GM18498 (cell line): ENCODE data around the gene MLLT10.

Experiments used
- ATAC-seq: cut with Tn5 transposase; IDR thresholded peaks from one replicate; pipeline ENCODE4 v1.9.1; 2021; ENCODE audit warnings: mild to moderate bottlenecking, moderate library complexity; ENCODE audit not compliant: unreplicated experiment

Gene MLLT10

GRCh38 chr10:21516242-21517131 is 17.5 kb upstream of the MLLT10 start:
- peak; percentile 74 for ATAC-seq

GRCh38 chr10:21517134-21518031 is 16.6 kb upstream of the MLLT10 start:
- ATAC-seq, result peak; percentile 67

GRCh38 chr10:21518149-21518640 is 15.8 kb upstream of the MLLT10 start:
- ATAC-seq, result no peak

- no peak for ATAC-seq
Observed at GRCh38 chr10:21518641-21519396, 15.2 kb upstream of the MLLT10 start.

- ATAC-seq, result no peak
Observed at GRCh38 chr10:21519397-21519933, 14.6 kb upstream of the MLLT10 start.

GRCh38 chr10:21519941-21520436 is 14.0 kb upstream of the MLLT10 start:
- ATAC-seq, result no peak

- ATAC-seq, result no peak
Observed at GRCh38 chr10:21520509-21520908, 13.5 kb upstream of the MLLT10 start.

GRCh38 chr10:21520949-21521348 is 13.1 kb upstream of the MLLT10 start:
- ATAC-seq, result no peak

GRCh38 chr10:21521751-21522533 is 12.1 kb upstream of the MLLT10 start:
- ATAC-seq, result no peak

- no peak for ATAC-seq
Observed at GRCh38 chr10:21522631-21523406, 11.2 kb upstream of the MLLT10 start.

- no peak for ATAC-seq
Observed at GRCh38 chr10:21523557-21524008, 10.4 kb upstream of the MLLT10 start.

GRCh38 chr10:21524131-21524525 is 9.9 kb upstream of the MLLT10 start:
- ATAC-seq, result no peak

GRCh38 chr10:21524526-21525366 is 9.3 kb upstream of the MLLT10 start:
- ATAC-seq, result no peak

- ATAC-seq, result peak; percentile 53
Observed at GRCh38 chr10:21525367-21526187, 8.5 kb upstream of the MLLT10 start, which contains the start of gene SKIDA1. SKIDA1 (minus strand) TSS chr10:21525682; CDS start chr10:21517822, 7,860 bp downstream.

- peak; percentile 29 for ATAC-seq
Observed at GRCh38 chr10:21526188-21526859, 7.7 kb upstream of the MLLT10 start.
